Activated CD8-positive, alpha-beta memory T cell treated with anti-CD3 and anti-CD28 coated beads for 48 hours (primary cell): ENCODE data around the gene ULK2.
A peak's percentile ranks its signal among the peaks of the same experiment; 100 is the strongest.

Experiments used
- DNase-seq, 3 experiments: peaks; one replicate each; pipeline ENCODE4 v3.0.0-alpha.2; 2020; ENCODE audit warnings: low read depth in 2 of 3, low spot score in 2 of 3

Gene ULK2

GRCh38 chr17:19728084-19728495, 139.6 kb downstream of the ULK2 start:
- DNase-seq, result no peak

- DNase-seq, result no peak
Measured at GRCh38 chr17:19727501-19728078, 140.1 kb downstream of the ULK2 start.

GRCh38 chr17:19726631-19727376, 140.9 kb downstream of the ULK2 start:
- no peak for DNase-seq

- DNase-seq, result no peak
Measured at GRCh38 chr17:19725486-19725885, 142.2 kb downstream of the ULK2 start.

GRCh38 chr17:19724501-19725420, 143.0 kb downstream of the ULK2 start:
- DNase-seq, result peak in 2 of 3 experiments; percentile 10 to 31

GRCh38 chr17:19723964-19724363, 143.8 kb downstream of the ULK2 start:
- DNase-seq, result no peak
